IPS-18a (cell line): Measurements from ENCODE around the gene SLC39A5.

Source experiments
- H3K27ac ChIP-seq: one replicate; pipeline ENCODE4 v1.5.1; 2013; ENCODE audit warnings: low read length
- H3K27me3 ChIP-seq: one replicate; pipeline ENCODE4 v1.6.1; 2013; ENCODE audit warnings: mild to moderate bottlenecking, low read length; ENCODE audit not compliant: control insufficient read depth, insufficient read depth
- H3K36me3 ChIP-seq: one replicate; pipeline ENCODE4 v1.6.1; 2013; ENCODE audit warnings: low read depth, low read length; ENCODE audit not compliant: control insufficient read depth
- H3K4me1 ChIP-seq: one replicate; pipeline ENCODE4 v1.6.1; 2013; ENCODE audit warnings: low read depth, low read length; ENCODE audit not compliant: control insufficient read depth
- H3K4me3 ChIP-seq: one replicate; pipeline ENCODE4 v1.5.1; 2013; ENCODE audit warnings: low read length
- H3K9ac ChIP-seq: one replicate; pipeline ENCODE4 v1.6.1; 2013; ENCODE audit warnings: mild to moderate bottlenecking, low read length, moderate library complexity
- H3K9me3 ChIP-seq: one replicate; pipeline ENCODE4 v1.6.1; 2013; ENCODE audit warnings: low read depth, low read length; ENCODE audit not compliant: control insufficient read depth

The SLC39A5 gene

GRCh38 chr12:56234746-56235436 lies 5.0 kb downstream of the SLC39A5 start:
- Histone ChIP-seq H3K9ac (no peak overlapping the region), H3K36me3 (no peaks in the 10 kb centered on the region), H3K4me1 (no peaks in the 10 kb centered on the region), H3K9me3 (no peaks in the 10 kb centered on the region), H3K27me3 (no peaks in the 10 kb centered on the region), H3K4me3 (no peak overlapping the region), H3K27ac (no peak overlapping the region)

GRCh38 chr12:56236091-56236490 lies 6.2 kb downstream of the SLC39A5 start:
- Histone ChIP-seq H3K27me3 (no peaks in the 10 kb centered on the region), H3K9ac (no peak overlapping the region), H3K27ac (no peak overlapping the region), H3K9me3 (no peaks in the 10 kb centered on the region), H3K4me1 (no peaks in the 10 kb centered on the region), H3K4me3 (no peak overlapping the region), H3K36me3 (peaks cover 5% of the 10 kb centered on the region)

GRCh38 chr12:56236985-56237384 lies 7.1 kb downstream of the SLC39A5 start:
- Histone ChIP-seq H3K4me1 (no peaks in the 10 kb centered on the region), H3K27ac (no peak overlapping the region), H3K36me3 (peaks cover 13% of the 10 kb centered on the region), H3K4me3 (no peak overlapping the region), H3K9me3 (no peaks in the 10 kb centered on the region), H3K9ac (no peak overlapping the region), H3K27me3 (no peaks in the 10 kb centered on the region)

GRCh38 chr12:56237552-56237951 lies 7.7 kb downstream of the SLC39A5 start:
- Histone ChIP-seq H3K27ac (no peak overlapping the region), H3K4me1 (no peaks in the 10 kb centered on the region), H3K27me3 (no peaks in the 10 kb centered on the region), H3K36me3 (peaks cover 16% of the 10 kb centered on the region), H3K4me3 (no peak overlapping the region), H3K9me3 (no peaks in the 10 kb centered on the region), H3K9ac (no peak overlapping the region)

- H3K9ac ChIP-seq = no peak overlapping the region
- no peak overlapping the region for H3K27ac ChIP-seq
- peaks cover 50% of the 10 kb centered on the region for H3K36me3 ChIP-seq
- no peak overlapping the region for H3K4me3 ChIP-seq
- H3K9me3 ChIP-seq = no peaks in the 10 kb centered on the region
- H3K27me3 ChIP-seq = no peaks in the 10 kb centered on the region
- H3K4me1 ChIP-seq = no peaks in the 10 kb centered on the region
Observed at GRCh38 chr12:56241424-56242303, 11.8 kb downstream of the SLC39A5 start.

- no peak overlapping the region for H3K27ac ChIP-seq
- H3K4me1 ChIP-seq = no peaks in the 10 kb centered on the region
- H3K36me3 ChIP-seq = peaks cover 62% of the 10 kb centered on the region
- H3K9me3 ChIP-seq = no peaks in the 10 kb centered on the region
- H3K27me3 ChIP-seq = no peaks in the 10 kb centered on the region
- no peak overlapping the region for H3K9ac ChIP-seq
- H3K4me3 ChIP-seq = no peak overlapping the region
Observed at GRCh38 chr12:56242986-56243385, 13.1 kb downstream of the SLC39A5 start.

- Histone ChIP-seq H3K36me3 (peaks cover 69% of the 10 kb centered on the region), H3K27me3 (no peaks in the 10 kb centered on the region), H3K9ac (no peak overlapping the region), H3K4me1 (no peaks in the 10 kb centered on the region), H3K27ac (no peak overlapping the region), H3K4me3 (no peak overlapping the region), H3K9me3 (no peaks in the 10 kb centered on the region)
Observed at GRCh38 chr12:56243731-56244181, 13.9 kb downstream of the SLC39A5 start.

GRCh38 chr12:56244494-56244893 lies 14.6 kb downstream of the SLC39A5 start:
- Histone ChIP-seq H3K9me3 (no peaks in the 10 kb centered on the region), H3K27ac (no peak overlapping the region), H3K4me3 (no peak overlapping the region), H3K9ac (no peak overlapping the region), H3K4me1 (no peaks in the 10 kb centered on the region), H3K36me3 (peaks cover 75% of the 10 kb centered on the region), H3K27me3 (no peaks in the 10 kb centered on the region)

GRCh38 chr12:56247923-56248322 lies 18.1 kb downstream of the SLC39A5 start:
- Histone ChIP-seq H3K9ac (no peak overlapping the region), H3K36me3 (peaks cover 79% of the 10 kb centered on the region), H3K9me3 (no peaks in the 10 kb centered on the region), H3K4me3 (no peak overlapping the region), H3K4me1 (no peaks in the 10 kb centered on the region), H3K27me3 (no peaks in the 10 kb centered on the region), H3K27ac (no peak overlapping the region)

GRCh38 chr12:56248711-56249110 lies 18.9 kb downstream of the SLC39A5 start:
- no peaks in the 10 kb centered on the region for H3K4me1 ChIP-seq
- H3K9me3 ChIP-seq = no peaks in the 10 kb centered on the region
- no peak overlapping the region for H3K27ac ChIP-seq
- no peak overlapping the region for H3K4me3 ChIP-seq
- H3K36me3 ChIP-seq = peaks cover 80% of the 10 kb centered on the region
- H3K9ac ChIP-seq = no peak overlapping the region
- H3K27me3 ChIP-seq = no peaks in the 10 kb centered on the region

- Histone ChIP-seq H3K4me1 (peaks cover 13% of the 10 kb centered on the region), H3K27ac (no peak overlapping the region), H3K27me3 (no peaks in the 10 kb centered on the region), H3K9me3 (no peaks in the 10 kb centered on the region), H3K36me3 (peaks cover 65% of the 10 kb centered on the region), H3K9ac (no peak overlapping the region), H3K4me3 (no peak overlapping the region)
Observed at GRCh38 chr12:56252649-56253048, 22.8 kb downstream of the SLC39A5 start.
